Keratinocyte (primary cell): ENCODE measurements around the gene FAM237A. TPM values are rescaled to one million over a fixed set of nuclear protein-coding genes. Genes with fewer than 3 reads are reported as not detected.

Experiments
- DNase-seq: peaks from one replicate; pipeline ENCODE4 v3.0.0-alpha.2; 2011; ENCODE audit warnings: low read depth, missing footprints, low spot score
- FAIRE-seq: peaks from 2 replicates; lab custom pipeline; 2011; peaks lifted over from hg19 to GRCh38; lab: Jason Lieb, UNC
- H2AFZ ChIP-seq: 2 replicates; pipeline ENCODE4 v1.6.0; 2012; ENCODE audit warnings: low read length, control low read depth, inconsistent platforms; ENCODE audit not compliant: control insufficient read depth
- H3K27ac ChIP-seq: 2 replicates; pipeline ENCODE4 v1.5.1; 2011; ENCODE audit warnings: low read length; ENCODE audit not compliant: control insufficient read depth, insufficient read depth
- H3K27me3 ChIP-seq: 3 replicates; pipeline ENCODE4 v1.6.0; 2011; ENCODE audit warnings: low read length; ENCODE audit not compliant: control insufficient read depth, insufficient read depth; ENCODE audit errors: extremely low read depth
- H3K36me3 ChIP-seq, 2 experiments: 2 replicates in 1 of 2; 3 replicates in 1 of 2; pipeline ENCODE4 v1.5.1; 2011; ENCODE audit warnings: low read length in 2 of 2, mild to moderate bottlenecking in 1 of 2; ENCODE audit not compliant: control insufficient read depth in 2 of 2, insufficient read depth in 2 of 2; ENCODE audit errors: extremely low read depth in 1 of 2
- H3K4me1 ChIP-seq: 3 replicates; pipeline ENCODE4 v1.5.1; 2011; ENCODE audit warnings: low read length; ENCODE audit not compliant: control insufficient read depth, insufficient read depth; ENCODE audit errors: extremely low read depth
- H3K4me2 ChIP-seq: 3 replicates; pipeline ENCODE4 v1.6.0; 2011; ENCODE audit warnings: low read depth, low read length; ENCODE audit not compliant: control insufficient read depth, insufficient read depth; ENCODE audit errors: extremely low read depth
- H3K4me3 ChIP-seq, 3 experiments: fragments of 200-600 bp in 1 of 3; sonication (generic) in 1 of 3; 2 replicates in 2 of 3; 3 replicates in 1 of 3; pipeline ENCODE4 v1.5.1; 2011 to 2016; ENCODE audit warnings: low read length in 3 of 3, mild to moderate bottlenecking in 3 of 3, control low read depth in 2 of 3, inconsistent platforms in 1 of 3, low read depth in 1 of 3, mixed read lengths in 1 of 3, mixed run types in 1 of 3, moderate library complexity in 1 of 3; ENCODE audit not compliant: control insufficient read depth in 2 of 3, insufficient read depth in 2 of 3; ENCODE audit errors: extremely low read depth in 1 of 3
- H3K79me2 ChIP-seq: 2 replicates; pipeline ENCODE4 v1.6.0; 2012; ENCODE audit warnings: low read length; ENCODE audit not compliant: control insufficient read depth, insufficient read depth
- H3K9ac ChIP-seq: 3 replicates; pipeline ENCODE4 v1.6.0; 2011; ENCODE audit warnings: low read length; ENCODE audit not compliant: control insufficient read depth, insufficient read depth; ENCODE audit errors: extremely low read depth
- H3K9me1 ChIP-seq: 3 replicates; pipeline ENCODE4 v1.6.0; 2011; ENCODE audit warnings: low read length; ENCODE audit not compliant: control insufficient read depth, insufficient read depth; ENCODE audit errors: extremely low read depth
- H3K9me3 ChIP-seq: 2 replicates; pipeline ENCODE4 v1.5.1; 2012; ENCODE audit warnings: low read depth, low read length; ENCODE audit not compliant: control insufficient read depth
- H4K20me1 ChIP-seq: 3 replicates; pipeline ENCODE4 v1.6.0; 2011; ENCODE audit warnings: low read length; ENCODE audit not compliant: control insufficient read depth, insufficient read depth; ENCODE audit errors: extremely low read depth
- EZH2 ChIP-seq: IDR thresholded peaks from one replicate; pipeline ENCODE4 v1.6.1; 2012; ENCODE audit warnings: inconsistent platforms, mild to moderate bottlenecking, low read length, moderate library complexity
- dilution Hi-C: fragments of 300-500 bp; cut with MboI; formaldehyde crosslinking; loops from one replicate; pipeline ENCODE4 v1.7.0; 2020; ENCODE audit warnings: low sequenced_read_pairs; ENCODE audit not compliant: extremely low pct_ligation_motif_present
- polyA plus RNA-seq, 5 experiments: library from polyadenylated mRNA; depleted of rRNA in 3 of 5; stranded (reverse) in 3 of 5; stranded (forward) in 1 of 5; unstranded in 1 of 5; fragments of >200 nt; gene quantifications; 1 replicate in 1 of 5; 2 replicates in 3 of 5; 3 replicates in 1 of 5; pipeline versions ENCODE4 v1.2.1 to v1.2.3, GENCODE V29; 2011 to 2012; ENCODE audit warnings: missing spikeins in 2 of 5, low read depth in 1 of 5, low replicate concordance in 1 of 5
- TF ChIP-seq, protein P1 (sequence below), 3 experiments: IDR thresholded peaks in 1 of 3; conservative IDR thresholded peaks in 1 of 3; optimal IDR thresholded peaks in 1 of 3; 2 replicates in 2 of 3; 3 replicates in 1 of 3; pipeline versions ENCODE3 to v1.5.1; 2011; ENCODE audit warnings: low read length in 3 of 3, mild to moderate bottlenecking in 3 of 3, moderate library complexity in 2 of 3, control low read depth in 1 of 3, inconsistent platforms in 1 of 3; ENCODE audit not compliant: insufficient read depth in 2 of 3; ENCODE audit errors: extremely low read depth in 1 of 3

Gene FAM237A
- polyA plus RNA-seq, 1 donor (not counting 4 experiments of a cell fraction or from before 2014, with no cell fraction given), result not detected

DNA sequence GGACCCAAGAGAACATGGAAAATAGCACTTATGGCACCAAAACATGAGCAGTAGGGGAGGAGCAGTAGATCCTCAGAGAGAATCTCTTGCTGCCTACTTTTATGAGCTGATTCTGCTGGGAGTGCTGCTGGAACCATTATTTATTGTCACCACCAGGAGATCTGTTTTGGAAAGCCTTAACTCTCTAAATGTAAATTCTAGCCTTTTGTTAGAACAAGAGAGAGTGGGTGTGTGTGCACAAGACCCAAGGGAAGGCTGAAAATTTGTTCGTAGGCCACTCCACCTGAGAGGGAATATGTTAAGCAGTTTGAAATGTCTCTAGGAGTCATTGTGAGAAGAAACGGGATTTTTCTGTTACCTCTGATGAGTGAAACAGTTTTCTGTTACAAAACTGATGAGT lies 16.2 kb upstream of the FAM237A start:
- Histone ChIP-seq H3K27me3 (peaks cover 4% of the 10 kb centered on the region), H3K9ac (no peak overlapping the region), H3K9me3 (no peaks in the 10 kb centered on the region), H4K20me1 (no peaks in the 10 kb centered on the region), H3K27ac (no peak overlapping the region), H3K4me1 (no peaks in the 10 kb centered on the region), H3K36me3 (no peaks in the 10 kb centered on the region), H3K4me2 (no peak overlapping the region), H2AFZ (no peak overlapping the region), H3K4me3 (no peak overlapping the region), H3K79me2 (no peaks in the 10 kb centered on the region), H3K9me1 (no peaks in the 10 kb centered on the region)
- FAIRE-seq, result no peak
- dilution Hi-C loops, result no loop called here
- TF ChIP-seq, protein P1, sequence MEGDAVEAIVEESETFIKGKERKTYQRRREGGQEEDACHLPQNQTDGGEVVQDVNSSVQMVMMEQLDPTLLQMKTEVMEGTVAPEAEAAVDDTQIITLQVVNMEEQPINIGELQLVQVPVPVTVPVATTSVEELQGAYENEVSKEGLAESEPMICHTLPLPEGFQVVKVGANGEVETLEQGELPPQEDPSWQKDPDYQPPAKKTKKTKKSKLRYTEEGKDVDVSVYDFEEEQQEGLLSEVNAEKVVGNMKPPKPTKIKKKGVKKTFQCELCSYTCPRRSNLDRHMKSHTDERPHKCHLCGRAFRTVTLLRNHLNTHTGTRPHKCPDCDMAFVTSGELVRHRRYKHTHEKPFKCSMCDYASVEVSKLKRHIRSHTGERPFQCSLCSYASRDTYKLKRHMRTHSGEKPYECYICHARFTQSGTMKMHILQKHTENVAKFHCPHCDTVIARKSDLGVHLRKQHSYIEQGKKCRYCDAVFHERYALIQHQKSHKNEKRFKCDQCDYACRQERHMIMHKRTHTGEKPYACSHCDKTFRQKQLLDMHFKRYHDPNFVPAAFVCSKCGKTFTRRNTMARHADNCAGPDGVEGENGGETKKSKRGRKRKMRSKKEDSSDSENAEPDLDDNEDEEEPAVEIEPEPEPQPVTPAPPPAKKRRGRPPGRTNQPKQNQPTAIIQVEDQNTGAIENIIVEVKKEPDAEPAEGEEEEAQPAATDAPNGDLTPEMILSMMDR (optimal IDR thresholded peaks at IDR 0.05 in 1 of 3, IDR thresholded peaks at IDR 0.05 in 1 of 3, conservative IDR thresholded peaks at IDR 0.05 in 1 of 3; ENCODE audit: extremely low read depth in 1 of 3, insufficient read depth in 2 of 3, low read length in 3 of 3), result no peak
- no peak for TF ChIP-seq EZH2
- DNase-seq, result no peak

DNA sequence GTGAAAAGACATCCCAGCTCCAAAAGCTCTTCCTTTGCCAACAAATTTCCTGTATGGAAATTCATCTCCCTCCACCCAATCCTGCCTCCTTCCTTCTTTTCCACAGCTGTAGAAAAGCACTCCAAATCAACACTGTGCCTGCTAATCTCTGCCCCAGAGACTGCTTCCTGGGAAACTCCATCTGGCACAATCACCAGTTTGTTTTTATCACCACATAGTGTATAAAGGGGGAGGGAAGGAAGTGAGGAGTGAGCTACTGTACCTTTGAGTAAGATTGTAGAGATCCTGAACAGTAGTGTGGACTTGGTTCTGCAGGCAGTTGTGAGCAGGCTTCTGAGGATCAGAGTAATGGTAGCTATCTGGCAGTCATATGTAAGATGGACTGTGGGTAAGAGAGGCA lies 14.7 kb upstream of the FAM237A start:
- no peak for FAIRE-seq
- Histone ChIP-seq H3K27me3 (peaks cover 4% of the 10 kb centered on the region), H3K9me3 (no peaks in the 10 kb centered on the region), H3K4me1 (no peaks in the 10 kb centered on the region), H3K9ac (no peak overlapping the region), H3K4me2 (no peak overlapping the region), H3K27ac (no peak overlapping the region), H4K20me1 (no peaks in the 10 kb centered on the region), H3K4me3 (no peak overlapping the region), H3K36me3 (no peaks in the 10 kb centered on the region), H2AFZ (no peak overlapping the region), H3K9me1 (no peaks in the 10 kb centered on the region), H3K79me2 (no peaks in the 10 kb centered on the region)
- no peak for DNase-seq
- TF ChIP-seq EZH2, result no peak
- TF ChIP-seq, protein P1 (optimal IDR thresholded peaks at IDR 0.05 in 1 of 3, IDR thresholded peaks at IDR 0.05 in 1 of 3, conservative IDR thresholded peaks at IDR 0.05 in 1 of 3; ENCODE audit: extremely low read depth in 1 of 3, insufficient read depth in 2 of 3, low read length in 3 of 3), result no peak
- dilution Hi-C loops, result no loop called here
